Urothelium cell line (cell line): Measurements from ENCODE around the gene KRT83.
"Not testable (repeated sequence)": the region's sequence is repeated elsewhere in the genome, so short reads cannot be mapped to it uniquely, and the experiment has no call there.

Source experiments
- DNase-seq: peaks from one replicate; pipeline ENCODE4 v3.0.0; 2011; ENCODE audit warnings: low spot score, mixed read lengths
- FAIRE-seq: peaks from 2 replicates; lab custom pipeline; 2011; peaks lifted over from hg19 to GRCh38; lab: Jason Lieb, UNC

The KRT83 gene

GRCh38 chr12:52312086-52312485 lies 9.1 kb downstream of the KRT83 start:
- DNase-seq (no peak), FAIRE-seq (no peak)

GRCh38 chr12:52311285-52311648 lies 9.9 kb downstream of the KRT83 start:
- no peak for FAIRE-seq
- DNase-seq = no peak

GRCh38 chr12:52310622-52311284 lies 10.4 kb downstream of the KRT83 start:
- FAIRE-seq = no peak
- no peak for DNase-seq

DNA sequence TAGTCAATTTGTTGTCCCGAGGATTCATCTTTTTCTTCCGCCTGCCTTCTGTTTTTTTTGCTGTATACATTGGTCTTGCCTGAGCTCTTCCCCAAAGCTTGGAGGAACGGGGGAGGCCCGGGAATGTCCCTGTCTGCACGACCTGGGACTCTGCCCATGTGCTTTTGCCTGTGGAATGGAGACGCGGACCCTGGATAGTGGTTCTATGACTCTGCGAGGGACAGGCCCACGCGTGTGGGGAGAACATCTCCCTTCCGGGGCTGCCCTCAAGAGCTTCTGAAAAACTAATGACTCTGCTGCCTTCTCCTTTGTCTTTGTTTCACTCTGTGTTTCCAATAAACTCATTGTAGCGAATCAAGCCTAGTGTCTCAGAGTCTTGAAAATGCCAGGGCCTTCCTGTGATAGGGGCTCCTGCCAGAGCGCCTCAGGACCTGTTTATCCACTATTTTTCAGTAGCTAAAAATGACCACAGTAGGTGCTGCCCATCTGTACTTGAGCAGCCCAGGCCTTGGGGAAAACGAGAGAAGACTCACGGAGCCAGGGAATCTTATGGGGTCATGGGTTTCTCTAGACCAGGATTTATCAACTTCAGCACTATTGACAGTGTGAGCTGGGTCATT lies 12.3 kb downstream of the KRT83 start:
- DNase-seq (no peak), FAIRE-seq (no peak)

DNA sequence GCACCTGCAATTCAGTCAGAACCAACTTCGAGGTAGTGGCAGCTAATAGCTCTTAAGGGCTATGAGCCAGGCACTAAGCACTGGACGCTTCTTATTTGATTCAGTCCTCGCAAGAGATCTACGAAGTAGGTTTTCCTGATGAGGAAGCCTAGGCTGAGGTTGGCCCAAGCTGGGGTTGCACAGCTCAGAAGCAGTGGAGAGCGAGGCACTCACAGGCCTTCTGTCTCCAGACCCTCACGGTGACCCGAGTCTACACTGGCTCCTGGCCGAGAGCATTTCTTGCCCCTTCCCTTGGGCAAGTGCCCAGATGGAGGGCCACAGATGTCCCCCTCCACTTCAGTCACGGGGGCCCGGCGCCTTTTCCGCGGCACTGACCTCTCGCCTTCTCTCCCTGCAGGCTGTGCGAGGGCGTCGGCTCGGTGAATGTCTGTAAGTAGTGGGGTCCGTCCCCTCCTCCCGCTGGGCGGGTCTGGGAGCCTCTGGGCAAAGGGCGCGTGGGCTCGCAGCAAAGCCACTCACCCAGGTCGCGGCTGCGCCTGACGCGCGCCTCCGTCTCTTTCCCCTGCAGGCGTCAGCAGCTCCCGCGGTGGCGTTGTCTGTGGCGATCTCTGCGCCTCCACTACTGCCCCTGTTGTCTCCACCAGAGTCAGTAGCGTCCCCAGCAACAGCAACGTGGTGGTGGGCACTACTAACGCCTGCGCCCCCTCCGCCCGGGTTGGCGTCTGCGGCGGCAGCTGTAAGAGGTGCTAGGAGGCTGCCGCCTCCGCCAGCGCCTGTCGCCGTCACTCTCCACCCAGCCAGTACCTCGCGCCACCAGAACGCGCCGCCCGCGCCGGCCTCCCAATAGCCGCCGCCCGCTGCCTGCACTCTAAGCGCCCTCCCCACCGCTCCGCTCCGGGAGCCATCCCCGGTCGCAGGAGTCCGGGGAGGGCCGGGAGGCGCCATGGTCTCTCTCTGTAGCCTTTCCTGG lies 13.1 kb downstream of the KRT83 start:
- FAIRE-seq (no peak), DNase-seq (no peak)

- FAIRE-seq (no peak), DNase-seq (no peak)
Observed at GRCh38 chr12:52306731-52307130, 14.5 kb downstream of the KRT83 start.

DNA sequence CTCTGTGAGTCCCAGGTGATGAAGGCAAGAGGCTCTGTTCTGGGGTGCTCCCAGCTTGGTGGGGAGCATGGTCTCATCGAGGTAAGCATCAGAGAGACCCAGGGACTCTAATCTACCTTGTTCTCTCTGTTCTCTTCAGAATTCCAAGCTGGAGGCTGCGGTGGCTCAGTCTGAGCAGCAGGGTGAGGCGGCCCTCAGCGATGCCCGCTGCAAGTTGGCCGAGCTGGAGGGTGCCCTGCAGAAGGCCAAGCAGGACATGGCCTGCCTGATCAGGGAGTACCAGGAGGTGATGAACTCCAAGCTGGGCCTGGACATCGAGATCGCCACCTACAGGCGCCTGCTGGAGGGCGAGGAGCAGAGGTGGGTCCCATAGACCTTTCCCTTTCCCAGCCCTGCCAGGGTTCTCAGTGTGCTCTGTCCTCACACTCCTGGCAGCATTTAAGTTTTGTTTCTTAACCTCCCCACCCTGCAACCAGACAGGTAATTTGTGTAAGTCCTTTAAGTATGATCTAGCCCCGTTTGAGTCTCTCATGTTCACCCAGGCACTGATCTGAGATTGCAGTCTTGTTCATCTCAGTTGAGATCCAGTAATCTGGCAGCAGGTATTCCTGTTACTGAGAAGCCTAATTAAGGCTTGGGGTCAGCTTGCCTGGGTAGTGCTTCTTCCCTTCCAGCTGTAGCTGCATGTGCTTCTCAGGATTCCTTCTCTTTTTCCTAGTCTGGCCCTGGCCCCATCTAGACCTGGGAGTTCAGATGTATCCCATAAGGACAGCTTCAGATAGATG lies 15.1 kb downstream of the KRT83 start:
- FAIRE-seq (no peak), DNase-seq (no peak)

DNA sequence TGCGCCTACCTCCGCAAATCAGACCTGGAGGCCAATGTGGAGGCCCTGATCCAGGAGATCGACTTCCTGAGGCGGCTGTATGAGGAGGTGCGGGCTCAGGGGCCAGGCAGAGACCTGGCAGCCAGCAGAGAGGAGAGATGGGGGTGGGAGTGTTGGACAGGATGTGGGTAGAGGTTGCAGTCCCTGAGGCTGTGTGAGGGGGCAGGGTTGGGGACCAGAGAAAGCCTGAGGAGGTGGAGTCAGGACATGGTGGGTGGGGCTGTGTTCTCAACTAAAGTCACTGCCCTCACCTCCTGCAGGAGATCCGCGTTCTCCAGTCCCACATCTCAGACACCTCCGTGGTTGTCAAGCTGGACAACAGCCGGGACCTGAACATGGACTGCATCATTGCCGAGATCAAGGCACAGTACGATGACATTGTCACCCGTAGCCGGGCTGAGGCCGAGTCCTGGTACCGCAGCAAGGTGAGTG lies 16.2 kb downstream of the KRT83 start:
- peak; percentile 93 for FAIRE-seq
- not testable (repeated sequence) for DNase-seq

DNA sequence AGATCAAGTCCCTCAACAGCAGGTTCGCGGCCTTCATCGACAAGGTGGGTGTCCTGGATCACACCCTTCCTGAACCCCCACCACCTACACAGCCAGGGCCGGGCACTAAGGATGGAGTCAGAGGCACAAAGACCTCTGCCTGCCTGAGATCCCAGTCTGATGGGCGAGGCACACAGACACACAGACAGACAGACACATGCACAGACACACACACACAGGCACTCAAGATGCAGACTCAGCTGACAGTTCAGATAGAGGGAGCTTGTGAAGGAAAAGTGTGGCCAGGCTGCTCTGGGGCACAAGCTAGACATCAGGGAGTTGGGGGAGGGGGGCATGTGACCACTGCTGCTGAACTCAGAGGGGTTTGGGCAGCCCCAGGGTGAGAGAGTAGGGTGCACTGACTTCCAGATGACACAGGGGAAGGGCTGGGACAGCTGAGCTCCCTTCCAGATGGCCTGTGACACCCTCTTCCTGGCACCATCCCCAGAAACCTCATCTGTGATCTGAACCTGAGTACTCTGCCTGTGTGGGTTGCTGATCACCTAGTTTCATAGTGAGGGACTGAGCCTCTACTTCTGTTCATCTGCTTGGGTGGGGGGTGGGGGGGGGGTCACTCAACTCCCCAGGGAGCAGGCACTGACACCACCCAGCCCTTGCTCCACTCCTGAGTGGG lies 18.8 kb downstream of the KRT83 start:
- FAIRE-seq = peak; percentile 58
- not testable (repeated sequence) for DNase-seq

DNA sequence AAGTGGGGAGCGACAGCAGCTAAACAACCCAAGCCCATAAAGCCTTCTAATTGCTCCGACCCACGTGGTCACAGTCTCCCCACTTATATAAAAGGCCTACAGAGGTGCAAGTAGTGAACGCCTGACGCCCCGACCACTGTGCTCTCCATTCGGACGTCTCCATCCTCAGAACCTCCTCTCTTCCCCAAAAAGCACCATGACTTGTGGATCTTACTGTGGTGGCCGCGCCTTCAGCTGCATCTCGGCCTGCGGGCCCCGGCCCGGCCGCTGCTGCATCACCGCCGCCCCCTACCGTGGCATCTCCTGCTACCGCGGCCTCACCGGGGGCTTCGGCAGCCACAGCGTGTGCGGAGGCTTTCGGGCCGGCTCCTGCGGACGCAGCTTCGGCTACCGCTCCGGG lies 19.5 kb downstream of the KRT83 start:
- FAIRE-seq, DNase-seq: not testable (repeated sequence)

GRCh38 chr12:52300796-52301691 lies 20.2 kb downstream of the KRT83 start:
- FAIRE-seq = no peak
- no peak for DNase-seq

- DNase-seq = no peak
- no peak for FAIRE-seq
Observed at GRCh38 chr12:52298677-52299190, 22.5 kb downstream of the KRT83 start.

DNA sequence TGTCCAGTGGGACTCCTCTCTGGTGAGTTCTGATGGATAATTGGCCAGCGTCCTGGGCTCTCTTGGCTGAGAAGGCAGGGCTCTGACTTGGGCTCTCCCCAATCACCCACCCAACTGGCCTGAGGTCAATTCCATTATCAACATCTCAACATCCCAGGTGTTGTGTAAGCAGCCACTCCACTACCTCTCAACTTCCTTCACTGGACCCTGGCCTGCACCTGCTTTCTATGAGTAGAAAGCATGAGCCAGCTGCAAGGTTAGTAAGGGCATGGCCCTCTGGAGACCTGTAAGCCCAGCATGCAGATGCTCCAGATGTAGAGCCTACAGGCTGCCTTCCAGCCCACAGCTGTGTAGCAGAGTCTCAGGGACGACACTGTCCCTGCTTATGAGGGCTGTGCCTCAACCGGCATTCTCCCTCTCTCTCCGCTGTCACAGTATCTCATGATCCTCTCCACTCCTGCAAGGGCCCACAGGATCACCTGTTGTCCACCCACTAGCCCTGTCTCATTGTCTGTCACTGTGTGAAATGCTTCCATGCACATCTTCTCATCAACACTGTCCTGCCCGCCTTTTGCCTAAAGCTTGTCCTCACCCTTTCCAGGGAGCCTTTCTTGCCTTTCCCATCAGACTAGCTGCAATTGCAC lies 24.5 kb downstream of the KRT83 start:
- DNase-seq = no peak
- no peak for FAIRE-seq

GRCh38 chr12:52295663-52296062 lies 25.5 kb downstream of the KRT83 start:
- FAIRE-seq (no peak), DNase-seq (no peak)

- FAIRE-seq (no peak), DNase-seq (no peak)
Observed at GRCh38 chr12:52294803-52295202, 26.4 kb downstream of the KRT83 start.

GRCh38 chr12:52293926-52294325 lies 27.3 kb downstream of the KRT83 start:
- no peak for DNase-seq
- no peak for FAIRE-seq

DNA sequence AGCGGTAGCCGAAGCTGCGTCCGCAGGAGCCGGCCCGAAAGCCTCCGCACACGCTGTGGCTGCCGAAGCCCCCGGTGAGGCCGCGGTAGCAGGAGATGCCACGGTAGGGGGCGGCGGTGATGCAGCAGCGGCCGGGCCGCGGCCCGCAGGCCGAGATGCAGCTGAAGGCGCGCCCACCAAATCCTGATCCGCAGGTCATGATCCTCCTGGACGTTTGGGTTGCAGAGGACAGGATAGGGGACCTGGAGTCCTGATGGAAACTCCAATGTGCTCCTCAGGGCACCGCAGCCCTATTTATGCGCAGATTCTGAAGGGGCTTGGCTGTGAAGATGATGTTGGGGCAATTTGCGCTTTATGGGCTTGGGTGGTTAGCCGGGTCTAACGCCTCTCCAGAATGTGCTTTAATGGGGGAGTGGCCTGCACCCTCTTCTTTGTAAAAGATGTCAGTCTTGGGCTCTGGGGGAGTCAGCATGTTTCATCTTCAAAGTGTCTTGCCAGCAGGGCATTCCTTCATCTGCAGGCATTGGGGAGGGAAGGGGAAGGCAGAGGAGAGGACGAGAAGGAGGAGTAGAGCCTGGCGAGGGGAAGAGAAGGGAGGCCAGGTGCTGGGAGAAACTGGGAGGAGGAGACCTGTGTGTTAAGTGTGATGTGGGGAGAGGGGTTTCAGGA lies 29.8 kb downstream of the KRT83 start, which contains the start of gene KRT81:
KRT81 (minus strand) TSS at position 268 of the 669 bp plus-strand sequence; CDS start at position 199, 69 bp downstream.
- FAIRE-seq (no peak), DNase-seq (no peak)
